H1 (cell line): ENCODE results near the gene MPST. TPM values are rescaled to one million over a fixed set of nuclear protein-coding genes. Genes with fewer than 3 reads are reported as not detected.

Experiments used
- CTCF ChIA-PET: fragments of 300-600 bp; sonication (Branson Sonifier 250); formaldehyde crosslinking; loops from one replicate; lab custom pipeline; 2021; ENCODE audit not compliant: partially characterized antibody; lab: Charles Lee
- POLR2A ChIA-PET: fragments of 300-600 bp; sonication (Branson Sonifier 250); formaldehyde crosslinking; loops from one replicate; lab custom pipeline; 2021; ENCODE audit warnings: inconsistent platforms; ENCODE audit not compliant: partially characterized antibody; lab: Charles Lee
- DNase-seq, 2 experiments: peaks; one replicate each; pipeline versions ENCODE4 v3.0.0 to v3.0.0-alpha.2; 2010 to 2022; ENCODE audit warnings: low spot score in 2 of 2, low read depth in 1 of 2, mixed read lengths in 1 of 2
- FAIRE-seq: peaks from 2 replicates; lab custom pipeline; 2011; peaks lifted over from hg19 to GRCh38; lab: Jason Lieb, UNC
- H2AFZ ChIP-seq: 2 replicates; pipeline ENCODE4 v1.8.1; 2012; ENCODE audit warnings: low read length, inconsistent platforms
- H2AK5ac ChIP-seq: 2 replicates; pipeline ENCODE4 v1.6.1; 2013; ENCODE audit warnings: low read depth, low read length
- H2BK120ac ChIP-seq: replicated peaks from 2 replicates; pipeline ENCODE3; 2013; ENCODE audit warnings: low read depth, low read length, inconsistent platforms
- H2BK12ac ChIP-seq: 2 replicates; pipeline ENCODE4 v1.6.1; 2013; ENCODE audit warnings: low read depth, low read length
- H2BK15ac ChIP-seq: 2 replicates; pipeline ENCODE4 v1.6.1; 2013; ENCODE audit warnings: low read length
- H2BK20ac ChIP-seq: 2 replicates; pipeline ENCODE4 v1.6.1; 2013; ENCODE audit warnings: low read length
- H2BK5ac ChIP-seq: 2 replicates; pipeline ENCODE4 v1.6.1; 2013; ENCODE audit warnings: low read depth, low read length
- H3K14ac ChIP-seq: 2 replicates; pipeline ENCODE4 v1.6.1; 2013; ENCODE audit warnings: inconsistent platforms; ENCODE audit not compliant: insufficient read length
- H3K18ac ChIP-seq: 2 replicates; pipeline ENCODE4 v1.6.1; 2013; ENCODE audit warnings: low read length; ENCODE audit errors: extremely low read depth
- H3K23ac ChIP-seq: 2 replicates; pipeline ENCODE4 v1.6.1; 2013; ENCODE audit warnings: inconsistent platforms; ENCODE audit not compliant: insufficient read length
- H3K23me2 ChIP-seq: 2 replicates; pipeline ENCODE4 v1.6.1; 2013; ENCODE audit warnings: low read depth, low read length
- H3K27ac ChIP-seq: 2 replicates; pipeline ENCODE4 v1.6.1; 2011; ENCODE audit warnings: low read depth, low read length, inconsistent platforms
- H3K27me3 ChIP-seq, 4 experiments: replicated peaks in 1 of 4; 1 replicate in 1 of 4; 2 replicates in 3 of 4; pipeline versions ENCODE4 v1.6.1 to v1.8.1; 2011 to 2013; ENCODE audit warnings: low read length in 3 of 4, mild to moderate bottlenecking in 3 of 4, inconsistent platforms in 2 of 4, mixed read lengths in 2 of 4, moderate library complexity in 1 of 4; ENCODE audit not compliant: control insufficient read depth in 3 of 4, insufficient read depth in 3 of 4; ENCODE audit errors: extremely low read depth in 1 of 4
- H3K36me3 ChIP-seq, 4 experiments: 2 replicates each; pipeline versions ENCODE4 v1.6.1 to v1.8.1; 2011 to 2013; ENCODE audit warnings: mild to moderate bottlenecking in 4 of 4, low read length in 3 of 4, moderate library complexity in 2 of 4, control low read depth in 1 of 4, inconsistent platforms in 1 of 4; ENCODE audit not compliant: insufficient read depth in 4 of 4, control insufficient read depth in 2 of 4
- H3K4ac ChIP-seq: replicated peaks from 2 replicates; pipeline ENCODE3; 2013; ENCODE audit warnings: low read length, low read depth, mixed read lengths, inconsistent platforms; ENCODE audit not compliant: insufficient read length
- H3K4me1 ChIP-seq, 4 experiments: replicated peaks in 1 of 4; 1 replicate in 1 of 4; 2 replicates in 3 of 4; pipeline versions ENCODE4 v1.6.1 to v1.8.1; 2011 to 2013; ENCODE audit warnings: low read length in 3 of 4, inconsistent platforms in 2 of 4, mixed read lengths in 1 of 4; ENCODE audit not compliant: insufficient read depth in 4 of 4, control insufficient read depth in 3 of 4
- H3K4me2 ChIP-seq, 2 experiments: 2 replicates each; pipeline versions ENCODE4 v1.6.1 to v1.8.1; 2011 to 2013; ENCODE audit warnings: low read depth in 2 of 2, low read length in 2 of 2, control low read depth in 1 of 2, inconsistent platforms in 1 of 2, mild to moderate bottlenecking in 1 of 2; ENCODE audit not compliant: insufficient read depth in 1 of 2
- H3K4me3 ChIP-seq, 4 experiments: fragments of 200-600, 300-600 bp in 1 of 4; sonication (generic), shearing (Covaris generic), sonication (Bioruptor Twin) in 1 of 4; 2 replicates each; pipeline versions ENCODE4 v1.5.1 to v1.8.1; 2011 to 2016; ENCODE audit warnings: low read length in 4 of 4, low read depth in 3 of 4, control low read depth in 2 of 4, inconsistent platforms in 2 of 4, mild to moderate bottlenecking in 2 of 4, mixed read lengths in 1 of 4, moderate library complexity in 1 of 4; ENCODE audit not compliant: insufficient read depth in 2 of 4; ENCODE audit errors: extremely low read depth in 1 of 4
- H3K56ac ChIP-seq: replicated peaks from 2 replicates; pipeline ENCODE3; 2013; ENCODE audit warnings: low read depth, mild to moderate bottlenecking, mixed read lengths, low read length, inconsistent platforms; ENCODE audit not compliant: insufficient read length
- H3K79me1 ChIP-seq: 2 replicates; pipeline ENCODE4 v1.6.1; 2013; ENCODE audit warnings: low read depth, low read length, control low read depth
- H3K79me2 ChIP-seq, 2 experiments: 2 replicates each; pipeline versions ENCODE4 v1.6.1 to v1.8.1; 2012 to 2013; ENCODE audit warnings: low read length in 2 of 2, mild to moderate bottlenecking in 2 of 2, inconsistent platforms in 1 of 2; ENCODE audit not compliant: insufficient read depth in 2 of 2, control insufficient read depth in 1 of 2
- H3K9ac ChIP-seq, 4 experiments: replicated peaks in 1 of 4; 1 replicate in 1 of 4; 2 replicates in 3 of 4; pipeline versions ENCODE4 v1.6.1 to v1.8.1; 2011 to 2013; ENCODE audit warnings: low read depth in 3 of 4, low read length in 3 of 4, control low read depth in 2 of 4, mild to moderate bottlenecking in 2 of 4, moderate library complexity in 2 of 4, inconsistent platforms in 1 of 4; ENCODE audit errors: extremely low read depth in 1 of 4
- H3K9me3 ChIP-seq, 2 experiments: 2 replicates each; pipeline versions ENCODE4 v1.6.1 to v1.8.1; 2012 to 2013; ENCODE audit warnings: mild to moderate bottlenecking in 2 of 2, moderate library complexity in 2 of 2, control low read depth in 1 of 2, inconsistent platforms in 1 of 2, low read depth in 1 of 2, low read length in 1 of 2, mixed read lengths in 1 of 2; ENCODE audit not compliant: insufficient read depth in 2 of 2
- H4K20me1 ChIP-seq, 2 experiments: replicated peaks in 1 of 2; 2 replicates each; pipeline versions ENCODE3 to v1.8.1; 2011 to 2013; ENCODE audit warnings: inconsistent platforms in 2 of 2, low read length in 2 of 2, mild to moderate bottlenecking in 1 of 2; ENCODE audit not compliant: insufficient read depth in 2 of 2, control insufficient read depth in 1 of 2
- H4K5ac ChIP-seq: 2 replicates; pipeline ENCODE4 v1.6.1; 2013; ENCODE audit warnings: low read length, low read depth, mixed read lengths, inconsistent platforms; ENCODE audit not compliant: insufficient read length
- H4K8ac ChIP-seq: 2 replicates; pipeline ENCODE4 v1.8.0; 2013; ENCODE audit warnings: mild to moderate bottlenecking, moderate library complexity, low read length, inconsistent platforms; ENCODE audit not compliant: insufficient read depth; ENCODE audit errors: extremely low read depth
- H4K91ac ChIP-seq: replicated peaks from 2 replicates; pipeline ENCODE3; 2013; ENCODE audit warnings: low read length, mixed read lengths, inconsistent platforms; ENCODE audit not compliant: insufficient read length
- CHD1 ChIP-seq: IDR thresholded peaks from 2 replicates; pipeline ENCODE4 v1.6.1; 2012; ENCODE audit warnings: low read depth, low read length, improper control_type of control experiment
- KDM1A ChIP-seq: fragments of 200-600, 300-600 bp; sonication (generic); IDR thresholded peaks from 2 replicates; pipeline ENCODE4 v1.7.1; 2016; ENCODE audit warnings: mild to moderate bottlenecking, low read length, borderline replicate concordance
- WGBS, 2 experiments: shearing (Covaris generic) in 1 of 2; methylation state at CpG; one replicate each; pipeline versions ENCODE4 v1.1.6 to v1.1.7; 2013 to 2015; ENCODE audit warnings: low lambda C conversion rate in 2 of 2, mixed read lengths in 2 of 2, inconsistent platforms in 1 of 2, low coverage in 1 of 2, missing lambda C conversion rate in 1 of 2; ENCODE audit not compliant: insufficient replicate concordance in 2 of 2, insufficient coverage in 1 of 2, insufficient read length in 1 of 2; ENCODE audit errors: extremely low coverage in 1 of 2, missing lambda C conversion rate in 1 of 2; 5-methylcytosine and 5-hydroxymethylcytosine counted together
- polyA plus RNA-seq, 7 experiments: library from polyadenylated mRNA; depleted of rRNA in 3 of 7; stranded (reverse) in 5 of 7; unstranded in 2 of 7; fragments of >200 nt in 5 of 7; fragments of 200-250 nt in 2 of 7; gene quantifications; 1 replicate in 5 of 7; 2 replicates in 1 of 7; 4 replicates in 1 of 7; pipeline versions ENCODE4 v1.2.1 to v1.2.3, GENCODE V29; 2011 to 2013; ENCODE audit warnings: missing spikeins in 2 of 7, mixed read lengths in 2 of 7
- total RNA-seq: library from RNA; stranded (reverse); fragmentation: NEBNext Ultra II Directional; extraction: Animal tissue kit (Norgen Biotek cat#: 25700); gene quantifications from 2 replicates; pipeline ENCODE4 v1.2.1, GENCODE V29; 2021
- TF ChIP-seq, protein P1 (sequence below): IDR thresholded peaks from 2 replicates; pipeline ENCODE4 v1.6.1; 2012; ENCODE audit warnings: inconsistent platforms

Gene MPST
- total and polyA plus RNA-seq, 2 of the 8 experiments (the other 6 are each of a cell fraction or from before 2014, with no cell fraction given): 86.0 to 124 TPM

DNA sequence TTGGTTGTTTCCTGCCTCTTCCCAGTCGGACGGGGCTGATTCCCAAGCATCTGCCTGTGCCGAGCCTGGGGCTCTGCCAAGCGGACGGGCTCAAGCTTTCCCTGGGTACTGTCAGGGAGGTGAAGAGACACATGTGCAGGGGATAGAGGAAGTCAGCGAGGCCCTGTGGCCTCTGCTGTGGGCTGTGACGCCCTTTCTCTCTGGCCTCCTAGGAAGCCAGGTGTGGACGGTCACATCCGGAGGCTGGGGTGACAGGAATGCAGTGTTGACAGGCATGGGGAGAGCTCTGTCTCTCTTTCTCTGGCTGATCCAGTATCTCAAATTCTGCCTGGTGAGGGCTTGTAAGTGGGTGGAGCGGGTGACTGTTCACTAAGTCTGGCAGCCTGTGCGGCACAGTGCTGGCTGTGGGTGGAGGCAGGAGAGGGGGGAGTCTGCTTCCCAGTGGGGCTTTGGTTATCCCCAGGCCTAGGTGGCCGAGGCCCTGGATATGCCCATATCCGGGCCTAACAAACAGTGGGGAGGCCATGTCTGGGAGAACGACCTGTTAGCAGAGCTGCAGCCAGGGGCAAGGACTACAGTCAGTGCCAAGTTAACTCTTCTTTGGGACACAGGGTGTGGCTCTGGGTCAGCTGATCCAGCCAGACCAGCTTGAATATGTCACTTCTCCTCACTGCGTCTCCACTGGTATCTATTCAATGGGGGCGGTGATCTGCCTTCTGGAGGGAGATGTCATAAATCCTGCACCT, 33.9 kb downstream of the MPST start:
- FAIRE-seq: no peak
- Histone ChIP-seq H4K20me1 (peaks cover 0 to 10% of the 10 kb centered on the region in 2 experiments), H3K18ac (no peak overlapping the region), H3K27ac (no peak overlapping the region), H2BK120ac (no peak overlapping the region), H3K9me3 (no peaks in the 10 kb centered on the region), H2AFZ (no peak overlapping the region), H3K23me2 (peaks cover 5% of the 10 kb centered on the region; the same call in 1 of the 2 replicates), H3K36me3 (peaks cover 0 to 10% (median 2%) of the 10 kb centered on the region in 4 experiments; a peak in 3 of 8 replicates), H3K79me1 (no peaks in the 10 kb centered on the region), H2AK5ac (no peak overlapping the region), H3K4me3 (no peak overlapping the region), H3K79me2 (no peaks in the 10 kb centered on the region), H2BK5ac (no peak overlapping the region), H3K27me3 (no peaks in the 10 kb centered on the region; a peak in 3 of 7 replicates), H3K56ac (no peak overlapping the region), H2BK20ac (no peak overlapping the region), H4K5ac (no peak overlapping the region), H4K91ac (no peak overlapping the region), H2BK15ac (no peak overlapping the region), H4K8ac (0 out of 2 replicates have a peak overlapping the region, but pooled peaks have one; percentile 36), H2BK12ac (no peak overlapping the region), H3K4me2 (no peak overlapping the region), H3K9ac (no peak overlapping the region), H3K4me1 (peaks cover 0 to 10% (median 7%) of the 10 kb centered on the region in 4 experiments; a peak in 5 of 7 replicates), H3K4ac (no peak overlapping the region), H3K14ac (no peak overlapping the region), H3K23ac (no peak overlapping the region)
- no peak for TF ChIP-seq CHD1
- no peak for TF ChIP-seq KDM1A
- TF ChIP-seq, protein P1, sequence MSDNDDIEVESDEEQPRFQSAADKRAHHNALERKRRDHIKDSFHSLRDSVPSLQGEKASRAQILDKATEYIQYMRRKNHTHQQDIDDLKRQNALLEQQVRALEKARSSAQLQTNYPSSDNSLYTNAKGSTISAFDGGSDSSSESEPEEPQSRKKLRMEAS: no peak
- ChIA-PET POLR2A (interaction anchor here (0.5 kb wide), 1 partner anchor 146 kb away, joined by 3 read pairs; no protein-coding TSS in a partner anchor), CTCF (interaction anchor here (0.7 to 3.3 kb wide), 3 partner anchors 8 to 138 kb away, joined by 4 to 27 read pairs (median 6); no protein-coding TSS in a partner anchor)
- no peak for DNase-seq
- 92% methylated on average over 15 of the region's 16 CpGs; no CpG with 5 or more reads in 1 of the 2 experiments for WGBS, 2 experiments
